GM23338 (cell line): Measurements from ENCODE around the gene MFAP3. TPM values are rescaled to one million over a fixed set of nuclear protein-coding genes. Genes with fewer than 3 reads are reported as not detected.
A peak's percentile ranks its signal among the peaks of the same experiment; 100 is the strongest.

Experiments used
- ATAC-seq: fragments of 200-7000 bp; cut with Tn5 transposase; 3 replicates; pipeline ENCODE4 v1.9.1; 2020
- DNase-seq: peaks from one replicate; pipeline ENCODE4 v3.0.0-alpha.2; 2015; ENCODE audit warnings: low spot score
- H2AFZ ChIP-seq: fragments of 200-600 bp; sonication (generic); 2 replicates; pipeline ENCODE4 v1.8.0; 2016; ENCODE audit warnings: antibody characterized with exemption, mild to moderate bottlenecking, moderate library complexity
- H3F3A ChIP-seq: fragments of 200-600 bp; sonication (generic); replicated peaks from 2 replicates; pipeline ENCODE4 v1.8.0; 2017; ENCODE audit warnings: antibody characterized with exemption, mixed run types, low read depth
- H3K27ac ChIP-seq: fragments of 200-600 bp; sonication (generic); 2 replicates; pipeline ENCODE4 v1.6.1; 2016; ENCODE audit warnings: low read depth
- H3K27me3 ChIP-seq: fragments of 200-600 bp; sonication (generic); 2 replicates; pipeline ENCODE4 v1.8.0; 2016; ENCODE audit warnings: mild to moderate bottlenecking, mixed run types, moderate library complexity; ENCODE audit not compliant: insufficient read depth
- H3K36me3 ChIP-seq: fragments of 200-600 bp; sonication (generic); 2 replicates; pipeline ENCODE4 v1.8.0; 2016; ENCODE audit warnings: mild to moderate bottlenecking; ENCODE audit not compliant: insufficient read depth
- H3K4me1 ChIP-seq: fragments of 200-600 bp; sonication (generic); 2 replicates; pipeline ENCODE4 v1.8.0; 2016; ENCODE audit warnings: mild to moderate bottlenecking, moderate library complexity; ENCODE audit not compliant: insufficient read depth
- H3K4me2 ChIP-seq: fragments of 200-600 bp; sonication (generic); 2 replicates; pipeline ENCODE4 v1.7.1; 2017; ENCODE audit warnings: mixed run types
- H3K4me3 ChIP-seq: fragments of 200-600 bp; sonication (generic); 2 replicates; pipeline ENCODE4 v1.6.1; 2016; ENCODE audit warnings: mixed run types
- H3K79me2 ChIP-seq: fragments of 200-600 bp; sonication (generic); replicated peaks from 2 replicates; pipeline ENCODE4 v1.8.0; 2017; ENCODE audit warnings: mild to moderate bottlenecking; ENCODE audit not compliant: insufficient read depth
- H3K9me2 ChIP-seq: fragments of 200-600 bp; sonication (generic); 2 replicates; pipeline ENCODE4 v1.8.0; 2017; ENCODE audit not compliant: insufficient read depth
- H4K20me1 ChIP-seq: fragments of 200-600 bp; sonication (generic); replicated peaks from 2 replicates; pipeline ENCODE4 v1.8.0; 2017; ENCODE audit warnings: mild to moderate bottlenecking; ENCODE audit not compliant: insufficient read depth
- H3K27ac Mint-ChIP-seq: 2 replicates; pipeline ENCODE4 v1.8.0; 2020; ENCODE audit warnings: inconsistent platforms, mild to moderate bottlenecking, moderate library complexity, mixed read lengths
- H3K27me3 Mint-ChIP-seq: 3 replicates; pipeline ENCODE4 v1.8.0; 2022; ENCODE audit warnings: low read depth, mild to moderate bottlenecking, moderate library complexity, mixed read lengths, inconsistent platforms; ENCODE audit not compliant: insufficient read depth, poor library complexity
- H3K36me3 Mint-ChIP-seq: 3 replicates; pipeline ENCODE4 v1.8.0; 2021; ENCODE audit warnings: low read depth, mild to moderate bottlenecking, inconsistent platforms, moderate library complexity, mixed read lengths
- H3K4me1 Mint-ChIP-seq: 3 replicates; pipeline ENCODE4 v1.8.0; 2020; ENCODE audit warnings: mild to moderate bottlenecking, inconsistent platforms, mixed read lengths
- H3K4me3 Mint-ChIP-seq: 3 replicates; pipeline ENCODE4 v1.8.0; 2021; ENCODE audit warnings: moderate library complexity, mild to moderate bottlenecking, inconsistent platforms, mixed read lengths
- H3K9me3 Mint-ChIP-seq: 3 replicates; pipeline ENCODE4 v1.8.0; 2020; ENCODE audit warnings: moderate library complexity, mild to moderate bottlenecking, inconsistent platforms, mixed read lengths
- CREB1 ChIP-seq: fragments of 250-450 bp; sonication (Bioruptor Pico); IDR thresholded peaks from 2 replicates; pipeline ENCODE4 v1.5.0; 2020; ENCODE audit warnings: low read depth, mild to moderate bottlenecking, moderate library complexity
- EZH2 ChIP-seq: fragments of 200-600 bp; sonication (generic); IDR thresholded peaks from one replicate; pipeline ENCODE4 v1.8.0; 2017; ENCODE audit warnings: antibody characterized with exemption, mild to moderate bottlenecking, low read depth; ENCODE audit not compliant: unreplicated experiment
- EZH2phosphoT487 ChIP-seq: fragments of 200-600 bp; sonication (generic); IDR thresholded peaks from one replicate; pipeline ENCODE4 v1.8.1; 2018; ENCODE audit warnings: antibody characterized with exemption; ENCODE audit not compliant: unreplicated experiment
- JUNB ChIP-seq: IDR thresholded peaks from one replicate; pipeline ENCODE4 v1.6.1; 2016; ENCODE audit warnings: antibody characterized with exemption; ENCODE audit not compliant: unreplicated experiment
- NANOG ChIP-seq: IDR thresholded peaks from 2 replicates; pipeline ENCODE4 v1.6.1; 2016; ENCODE audit warnings: antibody characterized with exemption, borderline replicate concordance
- POLR2AphosphoS5 ChIP-seq: IDR thresholded peaks from 2 replicates; pipeline ENCODE4 v1.6.1; 2016; ENCODE audit warnings: antibody characterized with exemption, low read depth
- STAT1 ChIP-seq: IDR thresholded peaks from one replicate; pipeline ENCODE4 v1.6.1; 2016; ENCODE audit warnings: antibody characterized with exemption; ENCODE audit not compliant: unreplicated experiment
- ZNF114 ChIP-seq: fragments of 250-450 bp; sonication (Bioruptor Pico); IDR thresholded peaks from 2 replicates; pipeline ENCODE4 v1.5.0; 2020; ENCODE audit warnings: mild to moderate bottlenecking, moderate library complexity
- ZNF331 ChIP-seq: fragments of 250-450 bp; sonication (Bioruptor Pico); IDR thresholded peaks from 2 replicates; pipeline ENCODE4 v1.5.0; 2020; ENCODE audit warnings: low read depth, mild to moderate bottlenecking, moderate library complexity
- polyA plus RNA-seq: library from polyadenylated mRNA; unstranded; fragments of >200 nt; fragmentation: Nextera tagmentation; extraction: Ambion mirVana; gene quantifications from 2 replicates; pipeline ENCODE4 v1.2.1, GENCODE V29; 2016
- total RNA-seq: library from RNA; depleted of rRNA; stranded (reverse); fragments of >200 nt; shearing (Covaris generic); gene quantifications from 2 replicates; pipeline ENCODE4 v1.2.3, GENCODE V29; 2014
- TF ChIP-seq, protein P1 (sequence below): IDR thresholded peaks from one replicate; pipeline ENCODE4 v1.6.1; 2018; ENCODE audit warnings: antibody characterized with exemption; ENCODE audit not compliant: unreplicated experiment
- TF ChIP-seq, protein P2 (sequence below), 2 experiments: fragments of 200-600 bp in 1 of 2; sonication (generic) in 1 of 2; conservative IDR thresholded peaks; 2 replicates each; pipeline versions ENCODE4 v1.5.1 to v1.6.1; 2016 to 2017; ENCODE audit warnings: antibody characterized with exemption in 2 of 2, low read depth in 2 of 2, mild to moderate bottlenecking in 2 of 2, moderate library complexity in 1 of 2
- TF ChIP-seq, protein P3 (sequence below): fragments of 250-450 bp; sonication (Bioruptor Pico); IDR thresholded peaks from 2 replicates; pipeline ENCODE4 v1.5.0; 2020; ENCODE audit warnings: mild to moderate bottlenecking, moderate library complexity
- TF ChIP-seq, protein P4 (sequence below): IDR thresholded peaks from 2 replicates; pipeline ENCODE4 v1.6.1; 2016; ENCODE audit warnings: antibody characterized with exemption

MFAP3 gene
- total and polyA plus RNA-seq, 2 experiments from 2014 or later = 2.9 to 47.5 TPM

DNA sequence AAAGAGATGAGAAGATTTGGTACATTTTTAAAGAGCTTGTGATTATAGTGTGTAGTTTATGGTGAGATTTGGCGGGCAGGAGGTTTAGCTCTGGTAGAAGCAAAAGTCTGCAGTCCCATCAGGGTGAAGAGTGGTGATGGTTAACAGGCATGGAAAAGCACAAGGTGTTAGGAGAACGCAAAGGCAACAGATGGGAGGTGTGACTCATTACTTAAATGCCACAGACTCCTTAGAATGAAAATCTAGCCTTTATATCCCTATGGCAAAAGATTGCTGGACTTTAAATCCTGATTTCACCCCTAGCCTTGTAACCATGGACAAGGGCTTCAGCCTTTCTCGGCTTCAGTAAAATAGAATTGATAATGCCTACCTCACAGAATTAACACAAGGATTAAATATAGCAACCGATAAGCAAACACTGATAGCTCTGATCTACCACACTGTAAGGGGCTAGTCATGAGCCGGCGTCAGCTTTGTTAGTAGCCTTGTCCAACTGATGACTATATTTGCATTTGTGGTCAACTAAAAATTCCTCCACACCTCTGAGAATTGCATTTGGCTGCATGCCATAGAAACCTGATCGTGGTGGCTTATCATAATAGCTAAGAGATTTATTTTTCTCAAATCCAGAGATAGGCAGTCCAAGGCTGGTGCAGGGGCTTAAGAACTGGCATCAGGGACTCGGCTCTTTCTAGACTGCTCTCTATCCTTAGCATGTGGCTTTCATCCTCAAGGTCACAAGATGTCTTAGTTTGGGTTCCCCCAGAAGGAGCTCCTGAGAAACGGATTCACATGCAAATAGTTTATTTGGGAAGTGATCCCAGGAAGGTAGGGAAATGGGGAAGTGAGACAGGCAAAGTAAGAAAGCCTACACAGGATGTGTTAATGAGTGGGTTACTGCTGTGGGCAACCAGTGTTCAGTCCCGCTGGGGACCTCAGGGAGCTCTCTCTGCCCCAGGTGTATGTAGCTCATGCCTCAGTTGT lies 19.6 kb downstream of the MFAP3 start:
- Histone ChIP-seq H3F3A (no peaks in the 10 kb centered on the region; the same call in 1 of the 2 replicates), H4K20me1 (peaks cover 20% of the 10 kb centered on the region), H3K27ac (0 out of 2 replicates have a peak overlapping the region, but pooled peaks have one; percentile 15), H3K4me1 (peaks cover 13% of the 10 kb centered on the region), H3K36me3 (no peaks in the 10 kb centered on the region), H3K4me3 (no peak overlapping the region), H2AFZ (no peak overlapping the region), H3K79me2 (no peaks in the 10 kb centered on the region), H3K4me2 (peak overlapping the region; percentile 40; the same call in 1 of the 2 replicates), H3K27me3 (no peaks in the 10 kb centered on the region), H3K9me2 (no peaks in the 10 kb centered on the region)
- no peaks in the 10 kb centered on the region for H3K9me3 Mint-ChIP-seq
- H3K27me3 Mint-ChIP-seq = peaks cover 2% of the 10 kb centered on the region
- ATAC-seq (peak; percentile 55), DNase-seq (no peak)
- no peak overlapping the region for H3K27ac Mint-ChIP-seq
- TF ChIP-seq, protein P1, sequence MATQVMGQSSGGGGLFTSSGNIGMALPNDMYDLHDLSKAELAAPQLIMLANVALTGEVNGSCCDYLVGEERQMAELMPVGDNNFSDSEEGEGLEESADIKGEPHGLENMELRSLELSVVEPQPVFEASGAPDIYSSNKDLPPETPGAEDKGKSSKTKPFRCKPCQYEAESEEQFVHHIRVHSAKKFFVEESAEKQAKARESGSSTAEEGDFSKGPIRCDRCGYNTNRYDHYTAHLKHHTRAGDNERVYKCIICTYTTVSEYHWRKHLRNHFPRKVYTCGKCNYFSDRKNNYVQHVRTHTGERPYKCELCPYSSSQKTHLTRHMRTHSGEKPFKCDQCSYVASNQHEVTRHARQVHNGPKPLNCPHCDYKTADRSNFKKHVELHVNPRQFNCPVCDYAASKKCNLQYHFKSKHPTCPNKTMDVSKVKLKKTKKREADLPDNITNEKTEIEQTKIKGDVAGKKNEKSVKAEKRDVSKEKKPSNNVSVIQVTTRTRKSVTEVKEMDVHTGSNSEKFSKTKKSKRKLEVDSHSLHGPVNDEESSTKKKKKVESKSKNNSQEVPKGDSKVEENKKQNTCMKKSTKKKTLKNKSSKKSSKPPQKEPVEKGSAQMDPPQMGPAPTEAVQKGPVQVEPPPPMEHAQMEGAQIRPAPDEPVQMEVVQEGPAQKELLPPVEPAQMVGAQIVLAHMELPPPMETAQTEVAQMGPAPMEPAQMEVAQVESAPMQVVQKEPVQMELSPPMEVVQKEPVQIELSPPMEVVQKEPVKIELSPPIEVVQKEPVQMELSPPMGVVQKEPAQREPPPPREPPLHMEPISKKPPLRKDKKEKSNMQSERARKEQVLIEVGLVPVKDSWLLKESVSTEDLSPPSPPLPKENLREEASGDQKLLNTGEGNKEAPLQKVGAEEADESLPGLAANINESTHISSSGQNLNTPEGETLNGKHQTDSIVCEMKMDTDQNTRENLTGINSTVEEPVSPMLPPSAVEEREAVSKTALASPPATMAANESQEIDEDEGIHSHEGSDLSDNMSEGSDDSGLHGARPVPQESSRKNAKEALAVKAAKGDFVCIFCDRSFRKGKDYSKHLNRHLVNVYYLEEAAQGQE = no peak
- TF ChIP-seq, protein P2, sequence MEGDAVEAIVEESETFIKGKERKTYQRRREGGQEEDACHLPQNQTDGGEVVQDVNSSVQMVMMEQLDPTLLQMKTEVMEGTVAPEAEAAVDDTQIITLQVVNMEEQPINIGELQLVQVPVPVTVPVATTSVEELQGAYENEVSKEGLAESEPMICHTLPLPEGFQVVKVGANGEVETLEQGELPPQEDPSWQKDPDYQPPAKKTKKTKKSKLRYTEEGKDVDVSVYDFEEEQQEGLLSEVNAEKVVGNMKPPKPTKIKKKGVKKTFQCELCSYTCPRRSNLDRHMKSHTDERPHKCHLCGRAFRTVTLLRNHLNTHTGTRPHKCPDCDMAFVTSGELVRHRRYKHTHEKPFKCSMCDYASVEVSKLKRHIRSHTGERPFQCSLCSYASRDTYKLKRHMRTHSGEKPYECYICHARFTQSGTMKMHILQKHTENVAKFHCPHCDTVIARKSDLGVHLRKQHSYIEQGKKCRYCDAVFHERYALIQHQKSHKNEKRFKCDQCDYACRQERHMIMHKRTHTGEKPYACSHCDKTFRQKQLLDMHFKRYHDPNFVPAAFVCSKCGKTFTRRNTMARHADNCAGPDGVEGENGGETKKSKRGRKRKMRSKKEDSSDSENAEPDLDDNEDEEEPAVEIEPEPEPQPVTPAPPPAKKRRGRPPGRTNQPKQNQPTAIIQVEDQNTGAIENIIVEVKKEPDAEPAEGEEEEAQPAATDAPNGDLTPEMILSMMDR (conservative IDR thresholded peaks at IDR 0.05; ENCODE audit: low read depth in 2 of 2) = no peak
- no peak for TF ChIP-seq STAT1
- TF ChIP-seq, protein P3, sequence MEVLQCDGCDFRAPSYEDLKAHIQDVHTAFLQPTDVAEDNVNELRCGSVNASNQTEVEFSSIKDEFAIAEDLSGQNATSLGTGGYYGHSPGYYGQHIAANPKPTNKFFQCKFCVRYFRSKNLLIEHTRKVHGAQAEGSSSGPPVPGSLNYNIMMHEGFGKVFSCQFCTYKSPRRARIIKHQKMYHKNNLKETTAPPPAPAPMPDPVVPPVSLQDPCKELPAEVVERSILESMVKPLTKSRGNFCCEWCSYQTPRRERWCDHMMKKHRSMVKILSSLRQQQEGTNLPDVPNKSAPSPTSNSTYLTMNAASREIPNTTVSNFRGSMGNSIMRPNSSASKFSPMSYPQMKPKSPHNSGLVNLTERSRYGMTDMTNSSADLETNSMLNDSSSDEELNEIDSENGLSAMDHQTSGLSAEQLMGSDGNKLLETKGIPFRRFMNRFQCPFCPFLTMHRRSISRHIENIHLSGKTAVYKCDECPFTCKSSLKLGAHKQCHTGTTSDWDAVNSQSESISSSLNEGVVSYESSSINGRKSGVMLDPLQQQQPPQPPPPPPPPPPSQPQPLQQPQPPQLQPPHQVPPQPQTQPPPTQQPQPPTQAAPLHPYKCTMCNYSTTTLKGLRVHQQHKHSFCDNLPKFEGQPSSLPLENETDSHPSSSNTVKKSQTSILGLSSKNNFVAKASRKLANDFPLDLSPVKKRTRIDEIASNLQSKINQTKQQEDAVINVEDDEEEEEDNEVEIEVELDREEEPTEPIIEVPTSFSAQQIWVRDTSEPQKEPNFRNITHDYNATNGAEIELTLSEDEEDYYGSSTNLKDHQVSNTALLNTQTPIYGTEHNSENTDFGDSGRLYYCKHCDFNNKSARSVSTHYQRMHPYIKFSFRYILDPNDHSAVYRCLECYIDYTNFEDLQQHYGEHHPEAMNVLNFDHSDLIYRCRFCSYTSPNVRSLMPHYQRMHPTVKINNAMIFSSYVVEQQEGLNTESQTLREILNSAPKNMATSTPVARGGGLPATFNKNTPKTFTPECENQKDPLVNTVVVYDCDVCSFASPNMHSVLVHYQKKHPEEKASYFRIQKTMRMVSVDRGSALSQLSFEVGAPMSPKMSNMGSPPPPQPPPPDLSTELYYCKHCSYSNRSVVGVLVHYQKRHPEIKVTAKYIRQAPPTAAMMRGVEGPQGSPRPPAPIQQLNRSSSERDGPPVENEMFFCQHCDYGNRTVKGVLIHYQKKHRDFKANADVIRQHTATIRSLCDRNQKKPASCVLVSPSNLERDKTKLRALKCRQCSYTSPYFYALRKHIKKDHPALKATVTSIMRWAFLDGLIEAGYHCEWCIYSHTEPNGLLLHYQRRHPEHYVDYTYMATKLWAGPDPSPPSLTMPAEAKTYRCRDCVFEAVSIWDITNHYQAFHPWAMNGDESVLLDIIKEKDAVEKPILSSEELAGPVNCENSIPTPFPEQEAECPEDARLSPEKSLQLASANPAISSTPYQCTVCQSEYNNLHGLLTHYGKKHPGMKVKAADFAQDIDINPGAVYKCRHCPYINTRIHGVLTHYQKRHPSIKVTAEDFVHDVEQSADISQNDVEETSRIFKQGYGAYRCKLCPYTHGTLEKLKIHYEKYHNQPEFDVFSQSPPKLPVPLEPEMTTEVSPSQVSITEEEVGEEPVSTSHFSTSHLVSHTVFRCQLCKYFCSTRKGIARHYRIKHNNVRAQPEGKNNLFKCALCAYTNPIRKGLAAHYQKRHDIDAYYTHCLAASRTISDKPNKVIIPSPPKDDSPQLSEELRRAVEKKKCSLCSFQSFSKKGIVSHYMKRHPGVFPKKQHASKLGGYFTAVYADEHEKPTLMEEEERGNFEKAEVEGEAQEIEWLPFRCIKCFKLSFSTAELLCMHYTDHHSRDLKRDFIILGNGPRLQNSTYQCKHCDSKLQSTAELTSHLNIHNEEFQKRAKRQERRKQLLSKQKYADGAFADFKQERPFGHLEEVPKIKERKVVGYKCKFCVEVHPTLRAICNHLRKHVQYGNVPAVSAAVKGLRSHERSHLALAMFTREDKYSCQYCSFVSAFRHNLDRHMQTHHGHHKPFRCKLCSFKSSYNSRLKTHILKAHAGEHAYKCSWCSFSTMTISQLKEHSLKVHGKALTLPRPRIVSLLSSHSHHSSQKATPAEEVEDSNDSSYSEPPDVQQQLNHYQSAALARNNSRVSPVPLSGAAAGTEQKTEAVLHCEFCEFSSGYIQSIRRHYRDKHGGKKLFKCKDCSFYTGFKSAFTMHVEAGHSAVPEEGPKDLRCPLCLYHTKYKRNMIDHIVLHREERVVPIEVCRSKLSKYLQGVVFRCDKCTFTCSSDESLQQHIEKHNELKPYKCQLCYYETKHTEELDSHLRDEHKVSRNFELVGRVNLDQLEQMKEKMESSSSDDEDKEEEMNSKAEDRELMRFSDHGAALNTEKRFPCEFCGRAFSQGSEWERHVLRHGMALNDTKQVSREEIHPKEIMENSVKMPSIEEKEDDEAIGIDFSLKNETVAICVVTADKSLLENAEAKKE (CRISPR knock-in tag) = no peak
- no peak for TF ChIP-seq EZH2phosphoT487
- no peak for TF ChIP-seq POLR2AphosphoS5
- no peak for TF ChIP-seq NANOG
- no peak for TF ChIP-seq CREB1 (CRISPR knock-in tag)
- TF ChIP-seq, protein P4, sequence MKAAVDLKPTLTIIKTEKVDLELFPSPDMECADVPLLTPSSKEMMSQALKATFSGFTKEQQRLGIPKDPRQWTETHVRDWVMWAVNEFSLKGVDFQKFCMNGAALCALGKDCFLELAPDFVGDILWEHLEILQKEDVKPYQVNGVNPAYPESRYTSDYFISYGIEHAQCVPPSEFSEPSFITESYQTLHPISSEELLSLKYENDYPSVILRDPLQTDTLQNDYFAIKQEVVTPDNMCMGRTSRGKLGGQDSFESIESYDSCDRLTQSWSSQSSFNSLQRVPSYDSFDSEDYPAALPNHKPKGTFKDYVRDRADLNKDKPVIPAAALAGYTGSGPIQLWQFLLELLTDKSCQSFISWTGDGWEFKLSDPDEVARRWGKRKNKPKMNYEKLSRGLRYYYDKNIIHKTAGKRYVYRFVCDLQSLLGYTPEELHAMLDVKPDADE = no peak
- no peak for TF ChIP-seq JUNB
- no peak for TF ChIP-seq ZNF331
- TF ChIP-seq ZNF114 (CRISPR knock-in tag) = no peak
- no peak for TF ChIP-seq EZH2
- no peak overlapping the region for H3K4me3 Mint-ChIP-seq
- peaks cover 16% of the 10 kb centered on the region for H3K4me1 Mint-ChIP-seq
- peaks cover under 1% of the 10 kb centered on the region; the same call in 2 of the 3 replicates for H3K36me3 Mint-ChIP-seq
